Endodermal cell (in vitro differentiated cells): ENCODE results near the gene STX12. TPM values are rescaled to one million over a fixed set of nuclear protein-coding genes. Genes with fewer than 3 reads are reported as not detected.
"Not testable (repeated sequence)": the region's sequence is repeated elsewhere in the genome, so short reads cannot be mapped to it uniquely, and the experiment has no call there.

Source experiments
- DNase-seq: peaks from one replicate; pipeline ENCODE4 v3.0.0-alpha.2; 2017
- H3K27ac ChIP-seq: 2 replicates; pipeline ENCODE4 v1.5.1; 2013; ENCODE audit warnings: mild to moderate bottlenecking, low read depth, low read length, moderate library complexity
- H3K27me3 ChIP-seq: 2 replicates; pipeline ENCODE4 v1.6.1; 2013; ENCODE audit warnings: mild to moderate bottlenecking, low read length, moderate library complexity; ENCODE audit not compliant: insufficient read depth, control insufficient read depth, poor library complexity, severe bottlenecking
- H3K36me3 ChIP-seq: 2 replicates; pipeline ENCODE4 v1.7.0; 2013; ENCODE audit warnings: mild to moderate bottlenecking, low read length, moderate library complexity; ENCODE audit not compliant: control insufficient read depth, insufficient read depth
- H3K4me1 ChIP-seq: one replicate; pipeline ENCODE4 v1.7.0; 2013; ENCODE audit warnings: low read length; ENCODE audit not compliant: control insufficient read depth, insufficient read depth
- H3K4me3 ChIP-seq: 2 replicates; pipeline ENCODE4 v1.5.1; 2013; ENCODE audit warnings: mild to moderate bottlenecking, low read length, moderate library complexity
- H3K9ac ChIP-seq: 2 replicates; pipeline ENCODE4 v1.6.1; 2013; ENCODE audit warnings: mild to moderate bottlenecking, low read length, moderate library complexity; ENCODE audit not compliant: poor library complexity, severe bottlenecking; ENCODE audit errors: extremely low read depth
- H3K9me3 ChIP-seq: 2 replicates; pipeline ENCODE4 v1.6.1; 2013; ENCODE audit warnings: mild to moderate bottlenecking, low read length, moderate library complexity; ENCODE audit not compliant: control insufficient read depth
- H3K27ac Mint-ChIP-seq: 2 replicates; pipeline ENCODE4 v1.8.0; 2020; ENCODE audit warnings: mixed read lengths
- H3K27me3 Mint-ChIP-seq: 2 replicates; pipeline ENCODE4 v1.8.0; 2021; ENCODE audit warnings: mild to moderate bottlenecking, mixed read lengths; ENCODE audit not compliant: insufficient read depth
- H3K36me3 Mint-ChIP-seq: 2 replicates; pipeline ENCODE4 v1.8.0; 2020; ENCODE audit warnings: low read depth, mixed read lengths
- H3K4me1 Mint-ChIP-seq: 2 replicates; pipeline ENCODE4 v1.8.0; 2020; ENCODE audit warnings: mixed read lengths
- H3K4me3 Mint-ChIP-seq: 2 replicates; pipeline ENCODE4 v1.8.0; 2020; ENCODE audit warnings: mild to moderate bottlenecking, moderate library complexity, mixed read lengths
- H3K9me3 Mint-ChIP-seq: 2 replicates; pipeline ENCODE4 v1.8.0; 2020; ENCODE audit warnings: mild to moderate bottlenecking, mixed read lengths
- CTCF ChIP-seq: fragments of 200-600 bp; sonication (generic); conservative IDR thresholded peaks from 2 replicates; pipeline ENCODE4 v1.5.0; 2021; ENCODE audit warnings: antibody characterized with exemption, mild to moderate bottlenecking
- WGBS, 2 experiments: methylation state at CpG; one replicate each; pipeline versions ENCODE4 v1.1.5 to v1.1.7; 2013; ENCODE audit warnings: missing lambda C conversion rate in 2 of 2, mixed read lengths in 1 of 2; ENCODE audit not compliant: insufficient coverage in 1 of 2, insufficient read length in 1 of 2; 5-methylcytosine and 5-hydroxymethylcytosine counted together
- total RNA-seq, 2 donors: library from RNA; stranded (reverse); fragmentation: NEBNext Ultra II Directional in 1 of 2; extraction: Animal tissue kit (Norgen Biotek cat#: 25700) in 1 of 2; gene quantifications; 2 replicates in 1 of 2; 3 replicates in 1 of 2; pipeline ENCODE4 v1.2.1, GENCODE V29; 2021

STX12 gene
- total RNA-seq, 2 donors from 2014 or later: 19.5 to 23.3 TPM

- Histone ChIP-seq H3K9ac (no peak overlapping the region), H3K9me3 (no peaks in the 10 kb centered on the region), H3K27me3 (no peaks in the 10 kb centered on the region), H3K4me1 (no peaks in the 10 kb centered on the region), H3K4me3 (no peak overlapping the region), H3K36me3 (no peaks in the 10 kb centered on the region), H3K27ac (no peak overlapping the region)
- no peak overlapping the region for H3K27ac Mint-ChIP-seq
- TF ChIP-seq CTCF: no peak
- H3K9me3 Mint-ChIP-seq: no peaks in the 10 kb centered on the region
- H3K27me3 Mint-ChIP-seq: peaks cover 8% of the 10 kb centered on the region
- no peaks in the 10 kb centered on the region for H3K36me3 Mint-ChIP-seq
- DNase-seq: no peak
- H3K4me1 Mint-ChIP-seq: peaks cover 4% of the 10 kb centered on the region
- no peak overlapping the region for H3K4me3 Mint-ChIP-seq
- WGBS, 2 experiments: 85 to 91% methylated on average over 12 to 16 of the region's 16 CpGs
These were observed 96.1 kb downstream of the STX12 start for GRCh38 chr1:27868932-27869718.

- no peak for TF ChIP-seq CTCF
- Mint-ChIP-seq H3K9me3 (no peaks in the 10 kb centered on the region), H3K4me1 (peaks cover 4% of the 10 kb centered on the region), H3K27me3 (peaks cover 8% of the 10 kb centered on the region), H3K4me3 (no peak overlapping the region), H3K27ac (no peak overlapping the region), H3K36me3 (no peaks in the 10 kb centered on the region)
- H3K4me3 ChIP-seq: no peak overlapping the region
- H3K9me3 ChIP-seq: no peaks in the 10 kb centered on the region
- H3K36me3 ChIP-seq: no peaks in the 10 kb centered on the region
- H3K4me1 ChIP-seq: no peaks in the 10 kb centered on the region
- H3K27me3 ChIP-seq: no peaks in the 10 kb centered on the region
- no peak for DNase-seq
- WGBS, 2 experiments: 96 to 100% methylated on average over 1 of the region's 1 CpG
- H3K27ac ChIP-seq: no peak overlapping the region
- H3K9ac ChIP-seq: no peak overlapping the region
These were observed 96.7 kb downstream of the STX12 start for GRCh38 chr1:27869719-27870085.

- not testable (repeated sequence) for H3K4me3 Mint-ChIP-seq, H3K4me1 ChIP-seq, H3K27me3 ChIP-seq, H3K9me3 ChIP-seq, DNase-seq, H3K27ac ChIP-seq, H3K27me3 Mint-ChIP-seq, H3K9ac ChIP-seq, H3K9me3 Mint-ChIP-seq, H3K36me3 Mint-ChIP-seq, H3K4me3 ChIP-seq, H3K36me3 ChIP-seq, H3K4me1 Mint-ChIP-seq, H3K27ac Mint-ChIP-seq
- 92 to 93% methylated on average over 7 of the region's 7 CpGs for WGBS, 2 experiments
These were observed 98.1 kb downstream of the STX12 start for GRCh38 chr1:27871076-27871475.
